BJ (cell line): ENCODE results near the gene OMP. TPM values are rescaled to one million over a fixed set of nuclear protein-coding genes. Genes with fewer than 3 reads are reported as not detected.

Source experiments
- CTCF ChIA-PET: fragments of 350-600 bp; formaldehyde crosslinking; extraction: SDS; loops from one replicate; lab custom pipeline; 2021; ENCODE audit warnings: antibody characterized with exemption, inconsistent platforms; lab: Yijun Ruan, JAX
- POLR2A ChIA-PET: fragments of 300-600 bp; sonication (Branson Sonifier 250); formaldehyde crosslinking; extraction: SDS; loops from one replicate; lab custom pipeline; 2021; ENCODE audit warnings: antibody characterized with exemption; lab: Charles Lee
- DNase-seq: peaks from one replicate; pipeline ENCODE4 v3.0.0-alpha.2; 2011; ENCODE audit warnings: low read depth
- H3K27me3 ChIP-seq: 2 replicates; pipeline ENCODE4 v1.6.0; 2011; ENCODE audit warnings: low read length; ENCODE audit not compliant: control insufficient read depth, insufficient read depth
- H3K36me3 ChIP-seq: 2 replicates; pipeline ENCODE4 v1.5.1; 2011; ENCODE audit warnings: low read length; ENCODE audit not compliant: control insufficient read depth, insufficient read depth
- H3K4me3 ChIP-seq: 2 replicates; pipeline ENCODE4 v1.5.1; 2011; ENCODE audit warnings: low read depth, mild to moderate bottlenecking, control low read depth, low read length
- polyA plus RNA-seq: library from polyadenylated mRNA; depleted of rRNA; stranded (reverse); fragments of >200 nt; gene quantifications from 2 replicates; pipeline ENCODE4 v1.2.3, GENCODE V29; 2011
- TF ChIP-seq, protein P1 (sequence below): IDR thresholded peaks from 2 replicates; pipeline ENCODE4 v1.5.1; 2011; ENCODE audit warnings: low read depth, mild to moderate bottlenecking, control low read depth, inconsistent platforms, low read length, moderate library complexity; ENCODE audit not compliant: insufficient read depth

OMP gene
- polyA plus RNA-seq, 1 experiment = not detected

DNA sequence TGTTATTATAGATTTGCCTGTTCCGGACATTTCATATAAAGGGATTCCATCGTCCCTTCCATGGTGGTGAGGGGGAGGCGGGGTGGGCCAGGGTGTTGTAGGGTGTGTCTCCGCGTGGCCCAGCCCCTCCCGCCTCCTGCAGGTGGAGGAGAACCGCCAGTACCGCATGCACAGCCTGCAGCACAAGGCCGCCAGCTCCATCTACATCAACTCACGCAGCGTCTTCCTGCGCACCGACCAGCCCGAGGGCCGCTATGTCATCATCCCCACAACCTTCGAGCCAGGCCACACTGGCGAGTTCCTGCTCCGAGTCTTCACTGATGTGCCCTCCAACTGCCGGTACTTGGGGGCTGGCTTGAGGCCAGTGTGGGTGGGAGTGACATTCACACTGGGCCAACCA is 17.9 kb downstream of the OMP start:
- TF ChIP-seq, protein P1, sequence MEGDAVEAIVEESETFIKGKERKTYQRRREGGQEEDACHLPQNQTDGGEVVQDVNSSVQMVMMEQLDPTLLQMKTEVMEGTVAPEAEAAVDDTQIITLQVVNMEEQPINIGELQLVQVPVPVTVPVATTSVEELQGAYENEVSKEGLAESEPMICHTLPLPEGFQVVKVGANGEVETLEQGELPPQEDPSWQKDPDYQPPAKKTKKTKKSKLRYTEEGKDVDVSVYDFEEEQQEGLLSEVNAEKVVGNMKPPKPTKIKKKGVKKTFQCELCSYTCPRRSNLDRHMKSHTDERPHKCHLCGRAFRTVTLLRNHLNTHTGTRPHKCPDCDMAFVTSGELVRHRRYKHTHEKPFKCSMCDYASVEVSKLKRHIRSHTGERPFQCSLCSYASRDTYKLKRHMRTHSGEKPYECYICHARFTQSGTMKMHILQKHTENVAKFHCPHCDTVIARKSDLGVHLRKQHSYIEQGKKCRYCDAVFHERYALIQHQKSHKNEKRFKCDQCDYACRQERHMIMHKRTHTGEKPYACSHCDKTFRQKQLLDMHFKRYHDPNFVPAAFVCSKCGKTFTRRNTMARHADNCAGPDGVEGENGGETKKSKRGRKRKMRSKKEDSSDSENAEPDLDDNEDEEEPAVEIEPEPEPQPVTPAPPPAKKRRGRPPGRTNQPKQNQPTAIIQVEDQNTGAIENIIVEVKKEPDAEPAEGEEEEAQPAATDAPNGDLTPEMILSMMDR = no peak
- H3K36me3 ChIP-seq = peaks cover 20% of the 10 kb centered on the region
- ChIA-PET CTCF (no interaction called here), POLR2A (no interaction called here)
- DNase-seq = no peak
- no peaks in the 10 kb centered on the region for H3K27me3 ChIP-seq
- H3K4me3 ChIP-seq = no peak overlapping the region

DNA sequence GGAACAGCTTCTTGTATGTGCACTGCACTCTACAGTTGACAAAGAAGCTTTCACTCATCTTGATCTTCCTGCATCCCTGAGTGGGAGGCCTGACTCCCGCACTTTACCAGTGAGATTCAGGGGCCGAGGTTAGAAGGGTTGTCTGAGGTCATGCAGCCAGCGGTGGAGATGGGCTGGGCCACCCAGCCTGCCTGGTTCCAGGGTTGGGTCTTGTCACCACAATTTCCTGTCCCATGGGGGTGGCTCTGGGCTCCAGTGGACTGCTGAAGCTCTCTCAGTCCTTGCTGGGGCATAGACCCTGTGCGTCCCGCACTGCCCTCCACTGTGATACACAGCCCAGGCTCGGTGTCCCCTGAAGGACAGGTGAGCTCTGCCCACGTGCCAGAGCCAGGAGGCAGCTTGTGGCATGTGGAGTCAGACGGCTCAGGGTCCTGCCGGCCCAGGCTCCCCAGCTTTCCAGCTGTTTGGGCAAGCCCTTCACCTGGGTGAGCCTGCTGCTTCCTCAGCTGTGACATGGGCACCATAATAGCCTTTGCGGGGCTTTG is 18.5 kb downstream of the OMP start:
- DNase-seq = no peak
- Histone ChIP-seq H3K4me3 (no peak overlapping the region), H3K36me3 (peaks cover 20% of the 10 kb centered on the region), H3K27me3 (no peaks in the 10 kb centered on the region)
- ChIA-PET POLR2A (no interaction called here), CTCF (interaction anchor here (1.2 to 2.9 kb wide), 2 partner anchors 8 to 67 kb away, joined by 4 to 18 read pairs; no protein-coding TSS in a partner anchor)
- TF ChIP-seq, protein P1 = no peak

DNA sequence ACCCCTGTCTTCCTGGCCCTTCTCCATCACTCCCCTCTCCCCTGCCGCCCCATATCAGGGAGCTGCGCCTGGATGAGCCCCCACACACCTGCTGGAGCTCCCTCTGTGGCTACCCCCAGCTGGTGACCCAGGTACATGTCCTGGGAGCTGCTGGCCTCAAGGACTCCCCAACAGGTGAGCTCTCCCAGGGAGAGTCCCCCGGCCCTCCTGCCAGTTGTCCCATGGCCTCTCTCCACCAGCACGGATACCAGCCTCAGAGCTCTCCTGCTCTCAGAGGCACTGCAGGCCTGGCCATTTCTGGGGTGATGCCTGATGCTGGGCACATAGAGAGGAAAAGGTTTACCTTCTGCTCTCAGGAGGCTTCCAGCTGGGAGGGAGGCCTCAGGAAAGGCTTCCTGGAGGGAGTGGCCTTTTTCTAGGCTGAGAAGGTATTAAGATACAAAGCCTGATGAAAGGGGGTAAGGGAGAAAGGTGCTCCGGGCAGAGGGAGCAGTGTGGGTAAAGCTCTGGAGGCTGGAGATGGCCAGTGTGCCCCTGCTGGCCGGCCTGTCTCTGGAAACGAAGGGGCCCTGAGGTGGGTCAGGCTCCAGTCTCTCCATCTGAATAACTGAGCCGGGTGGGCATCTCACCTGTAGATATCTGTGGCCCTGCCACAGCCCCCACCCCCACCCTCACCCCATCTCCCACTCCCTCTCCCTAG is 19.4 kb downstream of the OMP start:
- ChIA-PET POLR2A (no interaction called here), CTCF (interaction anchor here (1.0 to 2.9 kb wide), 7 partner anchors 9 to 426 kb away, joined by 3 to 18 read pairs (median 4); no protein-coding TSS in a partner anchor)
- H3K4me3 ChIP-seq = no peak overlapping the region
- no peaks in the 10 kb centered on the region for H3K27me3 ChIP-seq
- peaks cover 20% of the 10 kb centered on the region for H3K36me3 ChIP-seq
- no peak for DNase-seq
- TF ChIP-seq, protein P1 = no peak

DNA sequence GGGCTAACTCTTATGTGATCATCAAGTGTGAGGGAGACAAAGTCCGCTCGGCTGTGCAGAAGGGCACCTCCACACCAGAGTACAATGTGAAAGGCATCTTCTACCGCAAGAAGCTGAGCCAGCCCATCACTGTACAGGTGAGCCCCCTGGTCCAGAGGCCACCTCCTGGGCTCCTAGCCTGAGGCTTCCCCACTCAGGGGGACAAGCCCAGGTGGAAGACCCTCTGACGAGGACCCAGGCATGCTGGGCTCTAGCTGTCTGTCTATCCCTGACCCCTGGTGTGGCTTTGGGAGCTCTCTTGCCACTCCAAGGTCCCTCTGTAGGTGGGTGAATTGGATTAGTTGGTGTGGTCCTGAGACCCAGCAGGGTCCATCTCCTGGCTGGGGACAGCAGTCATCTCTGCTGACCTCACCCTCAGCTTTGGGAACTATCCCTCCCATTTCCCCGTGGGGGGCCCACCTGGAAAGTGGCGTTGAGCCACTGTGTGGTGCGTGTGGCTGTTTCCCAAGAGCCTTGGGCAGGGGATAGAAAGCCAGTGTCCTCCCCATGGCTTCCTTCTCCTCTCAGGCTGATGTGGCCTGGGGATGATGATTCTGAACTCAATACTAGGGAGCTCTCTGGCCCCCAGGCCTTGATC is 20.1 kb downstream of the OMP start:
- TF ChIP-seq, protein P1 = no peak
- ChIA-PET CTCF (interaction anchor here (0.9 to 2.9 kb wide), 8 partner anchors 9 to 426 kb away, joined by 3 to 18 read pairs (median 4); no protein-coding TSS in a partner anchor), POLR2A (no interaction called here)
- no peak overlapping the region for H3K4me3 ChIP-seq
- H3K36me3 ChIP-seq = peaks cover 20% of the 10 kb centered on the region
- H3K27me3 ChIP-seq = no peaks in the 10 kb centered on the region
- DNase-seq = no peak

DNA sequence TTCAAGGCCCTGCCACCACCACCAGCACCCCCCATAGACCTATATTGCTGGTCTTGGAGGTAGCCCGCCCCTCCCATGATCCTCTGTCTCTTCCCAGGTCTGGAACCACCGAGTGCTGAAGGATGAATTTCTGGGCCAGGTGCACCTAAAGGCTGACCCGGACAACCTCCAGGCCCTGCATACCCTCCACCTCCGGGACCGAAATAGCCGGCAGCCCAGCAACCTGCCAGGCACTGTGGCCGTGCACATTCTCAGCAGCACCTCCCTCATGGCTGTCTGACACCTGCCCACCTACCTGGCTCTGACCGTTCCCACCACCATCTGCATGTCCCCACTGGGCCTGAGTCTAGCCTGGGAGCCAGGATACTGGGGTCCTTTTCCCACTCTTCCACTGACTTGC is 21.0 kb downstream of the OMP start:
- no peaks in the 10 kb centered on the region for H3K27me3 ChIP-seq
- no peak overlapping the region for H3K4me3 ChIP-seq
- ChIA-PET CTCF (interaction anchor here (0.9 to 2.9 kb wide), 6 partner anchors 8 to 425 kb away, joined by 3 to 18 read pairs (median 4); no protein-coding TSS in a partner anchor), POLR2A (no interaction called here)
- no peak for DNase-seq
- TF ChIP-seq, protein P1 = no peak
- H3K36me3 ChIP-seq = peaks cover 16% of the 10 kb centered on the region
